Lower leg skin (tissue), 4 donors: ENCODE data around the gene BABAM2. TPM values are rescaled to one million over a fixed set of nuclear protein-coding genes. Genes with fewer than 3 reads are reported as not detected.

ENCODE experiments used
- DNase-seq, 2 donors: peaks; one replicate each; pipeline ENCODE4 v3.0.0-alpha.2; 2019; ENCODE audit warnings: low spot score in 2 of 2
- H3K4me3 ChIP-seq: fragments of 200-600 bp; sonication (generic); 2 replicates; pipeline ENCODE4 v1.5.1; 2017; ENCODE audit warnings: mild to moderate bottlenecking, low read depth; ENCODE audit not compliant: poor library complexity, severe bottlenecking
- POLR2A ChIP-seq, 2 donors: fragments of 450-650 bp; IDR thresholded peaks; one replicate each; pipeline ENCODE4 v1.6.1; 2016 to 2017; ENCODE audit warnings: antibody characterized with exemption in 2 of 2, mild to moderate bottlenecking in 1 of 2, moderate library complexity in 1 of 2
- WGBS, 2 donors: methylation state at CpG; one replicate each; pipeline ENCODE4 v1.1.5; 2018; 5-methylcytosine and 5-hydroxymethylcytosine counted together
- intact Hi-C: fragments of 100-400 bp; cut with DNase I; formaldehyde crosslinking; loops from one replicate; pipeline ENCODE4 v1.15.0; 2023; ENCODE audit warnings: low total_unique reads
- total RNA-seq, 4 donors: library from RNA; depleted of rRNA; stranded (reverse); fragments of >200 nt; gene quantifications; one replicate each; pipeline ENCODE4 v1.1.0, GENCODE V29; 2016
- TF ChIP-seq, protein P1 (sequence below), 3 donors: fragments of 450-650 bp; IDR thresholded peaks; one replicate each; pipeline ENCODE4 v1.5.1; 2016; ENCODE audit warnings: antibody characterized with exemption in 3 of 3, mild to moderate bottlenecking in 3 of 3, moderate library complexity in 2 of 3

The BABAM2 gene
- total RNA-seq, 4 donors from 2014 or later = 18.4 to 28.5 (median 23.9) TPM

DNA sequence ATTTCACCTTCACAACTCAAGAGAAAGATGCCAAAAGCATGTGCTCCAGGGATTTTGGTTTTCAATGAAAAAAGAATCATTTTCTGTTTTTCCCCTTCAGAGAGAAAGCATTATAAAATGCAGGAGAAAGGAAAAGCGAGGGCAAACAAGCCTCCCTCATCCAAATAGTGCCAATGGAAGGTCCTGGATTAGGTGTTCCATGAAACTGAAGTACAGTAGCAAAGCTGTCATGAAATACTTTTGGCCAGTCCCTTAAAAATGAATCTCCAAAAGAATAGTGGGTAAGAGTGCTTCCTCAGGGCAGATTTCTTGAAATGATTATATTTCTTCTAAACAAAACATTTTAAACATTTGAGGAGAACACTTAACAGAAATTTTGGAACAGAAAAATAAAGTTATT lies 320.0 kb downstream of the BABAM2 start:
- 89 to 91% methylated on average over 1 of the region's 1 CpG for WGBS, 2 donors

DNA sequence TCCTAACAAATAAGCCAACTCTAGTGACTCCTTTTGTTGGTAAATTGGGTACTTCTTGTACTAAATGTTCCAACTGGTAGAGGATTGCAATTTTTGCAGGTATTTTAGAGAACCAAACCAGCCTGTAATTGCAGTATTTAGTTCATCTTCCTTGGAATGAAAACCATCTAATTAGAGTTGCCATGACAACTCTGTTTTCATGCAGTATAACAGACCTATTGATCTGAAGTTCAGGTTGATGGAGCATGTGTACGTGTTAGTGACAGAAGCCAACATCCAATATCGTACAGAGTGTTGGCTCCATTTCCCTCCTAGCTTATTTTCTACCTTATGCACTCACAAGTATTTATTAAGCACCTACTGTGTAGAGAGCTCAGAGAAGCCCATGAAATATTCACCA lies 325.8 kb downstream of the BABAM2 start:
- no peak for DNase-seq
- no peak overlapping the region for H3K4me3 ChIP-seq
- no peak for TF ChIP-seq POLR2A (IDR thresholded peaks at IDR 0.05)
- TF ChIP-seq, protein P1, sequence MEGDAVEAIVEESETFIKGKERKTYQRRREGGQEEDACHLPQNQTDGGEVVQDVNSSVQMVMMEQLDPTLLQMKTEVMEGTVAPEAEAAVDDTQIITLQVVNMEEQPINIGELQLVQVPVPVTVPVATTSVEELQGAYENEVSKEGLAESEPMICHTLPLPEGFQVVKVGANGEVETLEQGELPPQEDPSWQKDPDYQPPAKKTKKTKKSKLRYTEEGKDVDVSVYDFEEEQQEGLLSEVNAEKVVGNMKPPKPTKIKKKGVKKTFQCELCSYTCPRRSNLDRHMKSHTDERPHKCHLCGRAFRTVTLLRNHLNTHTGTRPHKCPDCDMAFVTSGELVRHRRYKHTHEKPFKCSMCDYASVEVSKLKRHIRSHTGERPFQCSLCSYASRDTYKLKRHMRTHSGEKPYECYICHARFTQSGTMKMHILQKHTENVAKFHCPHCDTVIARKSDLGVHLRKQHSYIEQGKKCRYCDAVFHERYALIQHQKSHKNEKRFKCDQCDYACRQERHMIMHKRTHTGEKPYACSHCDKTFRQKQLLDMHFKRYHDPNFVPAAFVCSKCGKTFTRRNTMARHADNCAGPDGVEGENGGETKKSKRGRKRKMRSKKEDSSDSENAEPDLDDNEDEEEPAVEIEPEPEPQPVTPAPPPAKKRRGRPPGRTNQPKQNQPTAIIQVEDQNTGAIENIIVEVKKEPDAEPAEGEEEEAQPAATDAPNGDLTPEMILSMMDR (IDR thresholded peaks at IDR 0.05) = no peak
- WGBS, 2 donors = 40 to 58% methylated on average over 2 of the region's 2 CpGs
- intact Hi-C loops = no loop called here

More for the DNA sequence above, 320.0 kb downstream of the BABAM2 start:
- no peak for DNase-seq
- intact Hi-C loops = no loop called here
- no peak overlapping the region for H3K4me3 ChIP-seq
- no peak for TF ChIP-seq POLR2A (IDR thresholded peaks at IDR 0.05)
- TF ChIP-seq, protein P1 (IDR thresholded peaks at IDR 0.05) = no peak

DNA sequence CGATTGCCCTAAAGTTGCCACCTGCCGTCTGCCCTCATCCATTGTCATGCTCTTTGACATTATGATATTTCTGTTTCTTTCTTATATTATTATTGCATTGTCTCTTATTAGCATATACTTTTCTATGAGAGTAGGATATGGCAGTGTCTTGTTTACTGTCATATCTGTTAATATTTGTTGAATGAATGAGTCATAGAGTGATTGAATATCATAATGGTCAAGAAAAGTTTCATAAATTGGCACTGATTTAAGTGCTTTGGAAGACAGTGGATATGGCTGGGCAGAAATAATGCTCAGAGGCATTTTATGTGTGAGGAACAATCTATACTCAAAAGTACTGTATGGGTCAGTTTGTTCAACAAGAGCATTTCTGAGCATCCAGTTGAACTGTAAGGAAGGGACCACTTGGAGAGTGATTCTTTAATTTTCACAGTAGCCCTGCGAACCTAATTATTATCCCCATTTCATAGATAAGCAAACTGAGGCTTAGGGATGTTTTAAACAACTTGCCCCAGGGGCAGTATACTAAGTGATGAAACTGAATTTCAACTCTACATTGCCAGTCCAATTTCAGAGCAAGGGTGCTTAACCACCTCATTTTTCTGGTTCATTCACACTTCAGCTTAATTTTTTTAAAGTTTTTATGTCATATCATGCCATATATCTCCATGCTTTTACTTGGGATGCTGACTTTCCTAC lies 326.7 kb downstream of the BABAM2 start:
- H3K4me3 ChIP-seq = no peak overlapping the region
- WGBS, 2 donors = 95 to 96% methylated on average over 3 of the region's 3 CpGs
- intact Hi-C loops = no loop called here
- no peak for DNase-seq
- TF ChIP-seq, protein P1 (IDR thresholded peaks at IDR 0.05) = no peak
- no peak for TF ChIP-seq POLR2A (IDR thresholded peaks at IDR 0.05)

DNA sequence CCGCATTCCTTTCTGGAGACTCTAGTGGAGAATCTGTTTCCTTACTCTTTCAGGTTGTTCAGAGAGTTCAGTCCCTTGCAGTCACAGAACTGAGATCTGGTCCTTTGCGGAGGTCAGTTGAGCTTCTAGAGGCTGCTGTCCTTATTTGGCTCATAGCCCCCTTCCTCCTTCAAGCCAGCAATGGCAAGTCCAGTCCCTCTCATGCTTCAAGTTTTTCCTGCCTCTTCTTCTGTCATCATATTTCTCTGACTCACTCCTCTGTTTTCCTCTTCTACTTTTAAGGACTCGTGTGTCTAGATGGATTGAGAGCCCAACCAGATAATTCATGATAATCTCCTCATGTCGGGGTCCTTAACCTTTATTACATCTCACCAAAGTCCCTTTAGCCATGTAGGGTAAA lies 328.6 kb downstream of the BABAM2 start:
- TF ChIP-seq POLR2A (IDR thresholded peaks at IDR 0.05) = no peak
- TF ChIP-seq, protein P1 (IDR thresholded peaks at IDR 0.05) = no peak
- WGBS, 2 donors = 90 to 92% methylated on average over 4 of the region's 4 CpGs
- H3K4me3 ChIP-seq = no peak overlapping the region
- intact Hi-C loops = no loop called here
- DNase-seq = no peak

DNA sequence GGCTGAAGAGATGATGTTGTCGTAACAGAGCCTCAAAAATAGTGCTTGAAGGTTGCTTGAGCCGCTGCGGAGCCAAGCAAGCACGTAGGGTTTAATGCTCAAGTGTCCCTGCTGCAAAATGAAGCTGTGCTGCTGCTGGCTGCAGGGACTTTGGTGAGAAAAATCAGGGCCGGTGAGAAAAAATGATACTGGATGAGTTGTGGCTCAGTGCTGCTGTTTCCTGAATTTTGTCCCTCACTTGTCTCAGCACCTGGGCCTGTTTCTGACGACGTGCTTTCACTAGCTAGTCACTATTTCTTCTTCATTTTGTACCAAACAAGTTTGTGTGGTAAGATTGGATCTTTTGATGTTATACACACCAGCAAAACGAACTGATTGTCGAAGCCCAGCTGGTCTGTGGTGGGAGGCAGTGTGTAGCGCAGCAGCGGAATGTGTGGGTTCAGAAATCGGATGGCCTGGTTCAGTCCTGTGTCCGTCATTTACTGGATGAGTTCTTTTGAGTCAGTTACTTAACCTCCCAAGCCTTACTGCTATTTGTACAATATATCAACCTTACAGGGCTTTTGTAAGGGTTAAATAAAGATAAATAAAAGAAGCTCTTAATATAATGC lies 329.3 kb downstream of the BABAM2 start:
- intact Hi-C loops = no loop called here
- 86 to 90% methylated on average over 13 of the region's 13 CpGs for WGBS, 2 donors
- no peak overlapping the region for H3K4me3 ChIP-seq
- no peak for DNase-seq
- TF ChIP-seq, protein P1 (IDR thresholded peaks at IDR 0.05) = no peak
- TF ChIP-seq POLR2A (IDR thresholded peaks at IDR 0.05) = no peak
